ENCODE data around the gene RPS6KA2.

Gene RPS6KA2

GRCh38 chr6:166615059-166615770, 11.8 kb downstream of the RPS6KA2 start:
- DNase-seq (ENCODE audit: low read depth in 2 of 2) = no peak

- no peak for DNase-seq (ENCODE audit: low read depth in 2 of 2)
Observed at GRCh38 chr6:166614589-166614988, 12.5 kb downstream of the RPS6KA2 start.

- DNase-seq (ENCODE audit: low read depth in 2 of 2) = no peak
Observed at GRCh38 chr6:166614171-166614583, 12.9 kb downstream of the RPS6KA2 start.

GRCh38 chr6:166613027-166613426, 14.0 kb downstream of the RPS6KA2 start:
- DNase-seq (ENCODE audit: low read depth in 2 of 2) = no peak

GRCh38 chr6:166612471-166612881, 14.6 kb downstream of the RPS6KA2 start:
- no peak for DNase-seq (ENCODE audit: low read depth in 2 of 2)

GRCh38 chr6:166611631-166612030, 15.4 kb downstream of the RPS6KA2 start:
- no peak for DNase-seq (ENCODE audit: low read depth in 2 of 2)

- DNase-seq (ENCODE audit: low read depth in 2 of 2) = no peak
Observed at GRCh38 chr6:166610069-166610468, 17.0 kb downstream of the RPS6KA2 start.

- no peak for DNase-seq (ENCODE audit: low read depth in 2 of 2)
Observed at GRCh38 chr6:166608774-166609173, 18.3 kb downstream of the RPS6KA2 start.

GRCh38 chr6:166605752-166606151, 21.3 kb downstream of the RPS6KA2 start:
- no peak for DNase-seq (ENCODE audit: low read depth in 2 of 2)

GRCh38 chr6:166604911-166605310, 22.1 kb downstream of the RPS6KA2 start:
- DNase-seq (ENCODE audit: low read depth in 2 of 2) = no peak

GRCh38 chr6:166604328-166604727, 22.7 kb downstream of the RPS6KA2 start:
- no peak for DNase-seq (ENCODE audit: low read depth in 2 of 2)

GRCh38 chr6:166603043-166603690, 23.9 kb downstream of the RPS6KA2 start:
- DNase-seq (ENCODE audit: low read depth in 2 of 2) = no peak

GRCh38 chr6:166601956-166602355, 25.1 kb downstream of the RPS6KA2 start:
- no peak for DNase-seq (ENCODE audit: low read depth in 2 of 2)

- DNase-seq (ENCODE audit: low read depth in 2 of 2) = no peak
Observed at GRCh38 chr6:166600931-166601330, 26.1 kb downstream of the RPS6KA2 start.

GRCh38 chr6:166599205-166599604, 27.8 kb downstream of the RPS6KA2 start:
- no peak for DNase-seq (ENCODE audit: low read depth in 2 of 2)

- DNase-seq (ENCODE audit: low read depth in 2 of 2) = no peak
Observed at GRCh38 chr6:166598441-166599138, 28.5 kb downstream of the RPS6KA2 start.

- DNase-seq (ENCODE audit: low read depth in 2 of 2) = no peak
Observed at GRCh38 chr6:166597711-166598440, 29.2 kb downstream of the RPS6KA2 start.

GRCh38 chr6:166596776-166597507, 30.1 kb downstream of the RPS6KA2 start:
- no peak for DNase-seq (ENCODE audit: low read depth in 2 of 2)

GRCh38 chr6:166595949-166596348, 31.1 kb downstream of the RPS6KA2 start:
- no peak for DNase-seq (ENCODE audit: low read depth in 2 of 2)

GRCh38 chr6:166595061-166595780, 31.8 kb downstream of the RPS6KA2 start:
- DNase-seq (ENCODE audit: low read depth in 2 of 2) = no peak

- no peak for DNase-seq (ENCODE audit: low read depth in 2 of 2)
Observed at GRCh38 chr6:166592821-166593220, 34.2 kb downstream of the RPS6KA2 start.

All from stimulated activated CD8-positive, alpha-beta memory T cell treated with anti-CD3 and anti-CD28 coated beads, Interleukin-15, amount 100 ng/mL, for 4 hours (primary cell).